ENCODE data around the gene TMEM37. TPM values are rescaled to one million over a fixed set of nuclear protein-coding genes. Genes with fewer than 3 reads are reported as not detected.

Gene TMEM37
- total and polyA plus RNA-seq, 2 experiments from 2014 or later, result 52.6 to 123 TPM

- Histone ChIP-seq H3K9me2 (replicated peaks; ENCODE audit: insufficient read depth) (no peaks in the 10 kb centered on the region), H3K9me3 (ENCODE audit: low read depth) (no peaks in the 10 kb centered on the region), H2AFZ (no peak overlapping the region), H3K36me3 (replicated peaks; ENCODE audit: insufficient read depth, low read depth) (no peaks in the 10 kb centered on the region), H4K20me1 (ENCODE audit: insufficient read depth, poor library complexity, severe bottlenecking) (no peaks in the 10 kb centered on the region), H3K4me3 (no peak overlapping the region), H3K27me3 (no peaks in the 10 kb centered on the region), H3K79me2 (no peaks in the 10 kb centered on the region), H3K4me2 (no peak overlapping the region), H3K4me1 (ENCODE audit: insufficient read depth) (peaks cover 46% of the 10 kb centered on the region), H3K27ac (peak overlapping the region; percentile 99)
- WGBS (ENCODE audit: low lambda C conversion rate, missing lambda C conversion rate), result 81% methylated on average over 1 of the region's 1 CpG
- TF ChIP-seq EZH2phosphoT487 (IDR thresholded peaks at IDR 0.05; ENCODE audit: low read depth, severe bottlenecking, unreplicated experiment) (no peak), CTCF (IDR thresholded peaks at IDR 0.05; ENCODE audit: poor library complexity) (no peak), EZH2 (IDR thresholded peaks at IDR 0.05; ENCODE audit: borderline replicate concordance) (no peak)
- no peak for DNase-seq (ENCODE audit: low spot score)
Observed at GRCh38 chr2:119419803-119420508, 11.7 kb upstream of the TMEM37 start.

- H3K9me2 ChIP-seq (replicated peaks; ENCODE audit: insufficient read depth), result no peaks in the 10 kb centered on the region
- DNase-seq (ENCODE audit: low spot score), result no peak
- no peaks in the 10 kb centered on the region for H3K36me3 ChIP-seq (replicated peaks; ENCODE audit: insufficient read depth, low read depth)
- WGBS (ENCODE audit: low lambda C conversion rate, missing lambda C conversion rate), result 100% methylated on average over 1 of the region's 1 CpG
- peak overlapping the region; percentile 99 for H3K27ac ChIP-seq
- TF ChIP-seq EZH2phosphoT487 (IDR thresholded peaks at IDR 0.05; ENCODE audit: low read depth, severe bottlenecking, unreplicated experiment) (no peak), CTCF (IDR thresholded peaks at IDR 0.05; ENCODE audit: poor library complexity) (no peak), EZH2 (IDR thresholded peaks at IDR 0.05; ENCODE audit: borderline replicate concordance) (no peak)
- no peaks in the 10 kb centered on the region for H3K27me3 ChIP-seq
- no peak overlapping the region for H3K4me3 ChIP-seq
- H3K9me3 ChIP-seq (ENCODE audit: low read depth), result no peaks in the 10 kb centered on the region
- H4K20me1 ChIP-seq (ENCODE audit: insufficient read depth, poor library complexity, severe bottlenecking), result no peaks in the 10 kb centered on the region
- H3K4me1 ChIP-seq (ENCODE audit: insufficient read depth), result peaks cover 57% of the 10 kb centered on the region
- H3K79me2 ChIP-seq, result no peaks in the 10 kb centered on the region
- H3K4me2 ChIP-seq, result no peak overlapping the region
- no peak overlapping the region for H2AFZ ChIP-seq
Observed at GRCh38 chr2:119421304-119421703, 10.3 kb upstream of the TMEM37 start.

- Histone ChIP-seq H3K4me2 (no peak overlapping the region), H3K4me1 (ENCODE audit: insufficient read depth) (peaks cover 62% of the 10 kb centered on the region), H3K27me3 (no peaks in the 10 kb centered on the region), H2AFZ (no peak overlapping the region), H3K79me2 (no peaks in the 10 kb centered on the region), H3K27ac (peak overlapping the region; percentile 99), H3K9me3 (ENCODE audit: low read depth) (no peaks in the 10 kb centered on the region), H3K9me2 (replicated peaks; ENCODE audit: insufficient read depth) (no peaks in the 10 kb centered on the region), H4K20me1 (ENCODE audit: insufficient read depth, poor library complexity, severe bottlenecking) (no peaks in the 10 kb centered on the region), H3K4me3 (no peak overlapping the region), H3K36me3 (replicated peaks; ENCODE audit: insufficient read depth, low read depth) (no peaks in the 10 kb centered on the region)
- DNase-seq (ENCODE audit: low spot score), result no peak
- TF ChIP-seq EZH2 (IDR thresholded peaks at IDR 0.05; ENCODE audit: borderline replicate concordance) (no peak), EZH2phosphoT487 (IDR thresholded peaks at IDR 0.05; ENCODE audit: low read depth, severe bottlenecking, unreplicated experiment) (no peak), CTCF (IDR thresholded peaks at IDR 0.05; ENCODE audit: poor library complexity) (no peak)
Observed at GRCh38 chr2:119421741-119422140, 9.9 kb upstream of the TMEM37 start.
